ENCODE results near the gene PNPLA5. TPM values are rescaled to one million over a fixed set of nuclear protein-coding genes. Genes with fewer than 3 reads are reported as not detected.

The PNPLA5 gene
- total RNA-seq, 1 experiment from 2014 or later: not detected

DNA sequence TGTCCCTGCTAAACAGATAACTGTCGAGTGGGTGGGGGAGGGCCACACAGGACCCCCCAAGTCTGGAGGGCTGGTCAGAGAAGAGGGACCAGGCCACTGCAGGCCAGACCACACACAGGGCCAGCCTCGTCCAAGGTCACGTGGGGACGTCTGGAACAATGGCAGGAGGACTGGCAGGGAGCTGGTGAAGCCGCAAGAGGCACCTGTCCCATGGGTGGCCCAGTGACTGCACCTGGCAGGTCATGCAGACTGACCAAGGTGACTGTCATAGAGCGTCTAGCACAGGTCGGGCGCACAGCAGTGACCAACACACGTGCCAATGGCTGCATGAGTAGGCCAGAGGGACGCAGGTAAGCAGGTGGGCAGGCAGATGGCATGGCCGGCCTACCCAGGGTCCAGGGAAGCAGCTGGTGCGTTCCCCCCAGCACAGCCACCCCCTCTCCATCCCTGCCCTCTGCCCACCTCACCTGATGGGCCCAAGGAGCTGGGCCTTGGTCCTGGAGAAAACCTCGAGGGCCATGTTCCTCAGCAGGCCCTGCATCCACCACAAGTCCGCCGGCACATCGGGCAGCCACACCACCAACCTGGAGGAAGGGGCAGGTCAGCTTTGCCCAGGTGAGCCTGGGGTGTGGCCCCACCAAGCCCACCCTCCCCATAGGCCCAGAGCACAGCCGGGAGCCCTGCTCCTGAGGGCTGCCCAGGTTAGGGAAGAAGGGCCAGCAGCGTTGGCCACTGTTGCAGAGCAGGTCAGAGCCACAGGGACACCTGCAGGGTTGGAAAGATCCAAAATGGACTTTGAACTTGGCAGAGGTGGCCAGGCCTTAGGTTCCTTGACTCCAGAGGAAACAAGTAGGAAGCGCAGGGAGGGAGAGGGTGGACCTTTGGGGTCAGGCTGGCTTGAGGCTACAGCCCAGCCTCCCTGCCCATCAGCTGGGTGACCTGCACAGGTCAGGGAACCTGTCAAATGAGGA is 10.4 kb downstream of the PNPLA5 start:
- no peak overlapping the region for H2AFZ ChIP-seq (ENCODE audit: low read length)
- no peak overlapping the region for H3K4me2 ChIP-seq (ENCODE audit: low read length)
- H3K36me3 ChIP-seq (ENCODE audit: low read depth, low read length): no peaks in the 10 kb centered on the region
- no peaks in the 10 kb centered on the region for H3F3A ChIP-seq (ENCODE audit: low read length, unreplicated experiment)
- no peaks in the 10 kb centered on the region for H3K9me2 ChIP-seq (replicated peaks; ENCODE audit: low read length)
- no TSS peak for BruUV-seq (replicated peaks)
- peaks cover 5% of the 10 kb centered on the region; the same call in 1 of the 2 replicates for H3K27me3 ChIP-seq (ENCODE audit: low read length)
- no peaks in the 10 kb centered on the region for H3K79me2 ChIP-seq (ENCODE audit: low read length)
- ATAC-seq (no peak), DNase-seq (no peak)
- POLR2A ChIA-PET (ENCODE audit: unreplicated experiment): no interaction called here
- no peaks in the 10 kb centered on the region for H4K20me1 ChIP-seq (ENCODE audit: low read length)
- intact Hi-C loops (cut with micrococcal nuclease): no loop called here
- CTCF ChIA-PET: interaction anchor here (0.5 kb wide), 1 partner anchor 14 kb away, joined by 5 read pairs; no protein-coding TSS in a partner anchor
- H3K27ac ChIP-seq (ENCODE audit: low read length): no peak overlapping the region
- H3K4me3 ChIP-seq (ENCODE audit: low read length): no peak overlapping the region
- no peak overlapping the region for H3K9ac ChIP-seq (ENCODE audit: low read length)
- H3K9me3 ChIP-seq (ENCODE audit: low read length): no peaks in the 10 kb centered on the region
- TF ChIP-seq, protein P1, sequence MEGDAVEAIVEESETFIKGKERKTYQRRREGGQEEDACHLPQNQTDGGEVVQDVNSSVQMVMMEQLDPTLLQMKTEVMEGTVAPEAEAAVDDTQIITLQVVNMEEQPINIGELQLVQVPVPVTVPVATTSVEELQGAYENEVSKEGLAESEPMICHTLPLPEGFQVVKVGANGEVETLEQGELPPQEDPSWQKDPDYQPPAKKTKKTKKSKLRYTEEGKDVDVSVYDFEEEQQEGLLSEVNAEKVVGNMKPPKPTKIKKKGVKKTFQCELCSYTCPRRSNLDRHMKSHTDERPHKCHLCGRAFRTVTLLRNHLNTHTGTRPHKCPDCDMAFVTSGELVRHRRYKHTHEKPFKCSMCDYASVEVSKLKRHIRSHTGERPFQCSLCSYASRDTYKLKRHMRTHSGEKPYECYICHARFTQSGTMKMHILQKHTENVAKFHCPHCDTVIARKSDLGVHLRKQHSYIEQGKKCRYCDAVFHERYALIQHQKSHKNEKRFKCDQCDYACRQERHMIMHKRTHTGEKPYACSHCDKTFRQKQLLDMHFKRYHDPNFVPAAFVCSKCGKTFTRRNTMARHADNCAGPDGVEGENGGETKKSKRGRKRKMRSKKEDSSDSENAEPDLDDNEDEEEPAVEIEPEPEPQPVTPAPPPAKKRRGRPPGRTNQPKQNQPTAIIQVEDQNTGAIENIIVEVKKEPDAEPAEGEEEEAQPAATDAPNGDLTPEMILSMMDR (conservative IDR thresholded peaks at IDR 0.05; ENCODE audit: low read depth, low read length): no peak
- TF ChIP-seq EZH2 (IDR thresholded peaks at IDR 0.05; ENCODE audit: low read length, unreplicated experiment): no peak
- no peak for TF ChIP-seq EZH2phosphoT487 (IDR thresholded peaks at IDR 0.05; ENCODE audit: borderline replicate concordance, low read length)
- no peaks in the 10 kb centered on the region for H3K4me1 ChIP-seq (ENCODE audit: insufficient read depth, low read length)

DNA sequence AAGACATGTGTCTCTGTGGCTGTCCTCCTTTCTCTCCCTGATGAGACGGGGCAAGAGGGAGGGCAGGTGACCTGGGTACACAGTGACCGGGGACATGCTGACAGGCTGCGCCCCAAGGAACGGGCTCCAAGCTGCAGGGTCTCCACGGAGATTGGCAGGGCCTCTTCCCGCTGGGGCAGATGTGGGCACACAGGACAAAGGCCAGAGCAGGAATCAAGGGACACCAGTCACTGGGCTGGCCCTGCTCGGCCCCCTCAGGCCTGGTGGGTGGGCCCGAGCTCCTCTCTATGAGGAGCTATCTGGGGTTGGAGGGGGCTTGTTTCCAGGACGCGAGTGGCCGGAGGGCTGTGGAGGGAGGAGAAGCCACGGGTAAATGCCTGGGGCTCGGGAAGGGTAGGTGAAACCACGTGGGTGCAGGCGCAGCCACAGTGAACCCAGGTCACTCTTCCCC is 11.2 kb downstream of the PNPLA5 start:
- Histone ChIP-seq H3K9me3 (ENCODE audit: low read length) (no peaks in the 10 kb centered on the region), H3K4me1 (ENCODE audit: insufficient read depth, low read length) (no peaks in the 10 kb centered on the region), H3K9me2 (replicated peaks; ENCODE audit: low read length) (no peaks in the 10 kb centered on the region), H2AFZ (ENCODE audit: low read length) (no peak overlapping the region), H3K9ac (ENCODE audit: low read length) (no peak overlapping the region), H3F3A (ENCODE audit: low read length, unreplicated experiment) (no peaks in the 10 kb centered on the region), H3K27me3 (ENCODE audit: low read length) (peaks cover 10% of the 10 kb centered on the region), H4K20me1 (ENCODE audit: low read length) (no peaks in the 10 kb centered on the region), H3K36me3 (ENCODE audit: low read depth, low read length) (no peaks in the 10 kb centered on the region), H3K79me2 (ENCODE audit: low read length) (no peaks in the 10 kb centered on the region), H3K4me3 (ENCODE audit: low read length) (no peak overlapping the region), H3K4me2 (ENCODE audit: low read length) (no peak overlapping the region), H3K27ac (ENCODE audit: low read length) (no peak overlapping the region)
- no TSS peak for BruUV-seq (replicated peaks)
- DNase-seq: no peak
- no peak for ATAC-seq
- ChIA-PET POLR2A (ENCODE audit: unreplicated experiment) (no interaction called here), CTCF (no interaction called here)
- intact Hi-C loops (cut with micrococcal nuclease): no loop called here
- TF ChIP-seq EZH2phosphoT487 (IDR thresholded peaks at IDR 0.05; ENCODE audit: borderline replicate concordance, low read length) (no peak), EZH2 (IDR thresholded peaks at IDR 0.05; ENCODE audit: low read length, unreplicated experiment) (no peak)
- TF ChIP-seq, protein P1 (conservative IDR thresholded peaks at IDR 0.05; ENCODE audit: low read depth, low read length): no peak
